NCI-H2107 treated with DMSO at 0.1 percent for 48 hours (cell line): ENCODE measurements around the gene UCN3.
"Not testable (repeated sequence)": the region's sequence is repeated elsewhere in the genome, so short reads cannot be mapped to it uniquely, and the experiment has no call there.

Source experiments
- DNase-seq: peaks from one replicate; lab custom pipeline; 2025; ENCODE audit not compliant: unreplicated experiment; lab: John Stamatoyannopoulos, UW

UCN3 gene

GRCh38 chr10:5404208-5405041 is 39.7 kb downstream of the UCN3 start, which contains the start of gene TUBAL3:
Gene TUBAL3, minus strand, starts transcription at chr10:5404828. Its CDS starts 36 bp downstream, at chr10:5404792.
- no peak for DNase-seq

- no peak for DNase-seq
These were observed 42.2 kb downstream of the UCN3 start for GRCh38 chr10:5406918-5407317.

- DNase-seq = not testable (repeated sequence)
These were observed 46.0 kb downstream of the UCN3 start for GRCh38 chr10:5410787-5411186.

GRCh38 chr10:5411941-5412276 is 47.1 kb downstream of the UCN3 start:
- DNase-seq = no peak

- DNase-seq = peak; percentile 53
These were observed 47.6 kb downstream of the UCN3 start, which contains the start of gene NET1 for GRCh38 chr10:5412277-5412941. Gene NET1, plus strand, starts transcription at chr10:5412557. Its CDS starts 136 bp downstream, at chr10:5412693.

- peak; percentile 7 for DNase-seq
These were observed 48.5 kb downstream of the UCN3 start for GRCh38 chr10:5413012-5413938.

- peak; percentile 20 for DNase-seq
These were observed 52.2 kb downstream of the UCN3 start for GRCh38 chr10:5416981-5417380.

- DNase-seq = no peak
These were observed 53.8 kb downstream of the UCN3 start for GRCh38 chr10:5418584-5418983.

- DNase-seq = no peak
These were observed 54.8 kb downstream of the UCN3 start for GRCh38 chr10:5419466-5420094.

GRCh38 chr10:5423771-5424170 is 59.0 kb downstream of the UCN3 start:
- no peak for DNase-seq
